Measurements from ENCODE around the gene CCDC149. TPM values are rescaled to one million over a fixed set of nuclear protein-coding genes. Genes with fewer than 3 reads are reported as not detected.
A peak's percentile ranks its signal among the peaks of the same experiment; 100 is the strongest.

The CCDC149 gene
- total RNA-seq, 4 donors from 2014 or later: 6.5 to 17.4 (median 12.3) TPM

- H3K27ac ChIP-seq: no peak overlapping the region
- peaks cover 4% of the 10 kb centered on the region for H3K27me3 ChIP-seq
- peak in 1 of 2 donors; percentile 75 for DNase-seq (ENCODE audit: low spot score in 2 of 2)
- peak overlapping the region; percentile 33 for H3K4me3 ChIP-seq
- peaks cover 24% of the 10 kb centered on the region for H3K4me1 ChIP-seq
- no peaks in the 10 kb centered on the region for H3K9me3 ChIP-seq
- TF ChIP-seq POLR2AphosphoS5 (IDR thresholded peaks at IDR 0.05): no peak
- no peak for TF ChIP-seq POLR2A (IDR thresholded peaks at IDR 0.05)
- TF ChIP-seq CTCF (IDR thresholded peaks at IDR 0.05): no peak
- TF ChIP-seq EP300 (IDR thresholded peaks at IDR 0.05): no peak
- WGBS: 49% methylated on average over 25 of the region's 25 CpGs
- H3K36me3 ChIP-seq: no peaks in the 10 kb centered on the region
Observed at GRCh38 chr4:24800325-24800895, 112.4 kb downstream of the CCDC149 start.

DNA sequence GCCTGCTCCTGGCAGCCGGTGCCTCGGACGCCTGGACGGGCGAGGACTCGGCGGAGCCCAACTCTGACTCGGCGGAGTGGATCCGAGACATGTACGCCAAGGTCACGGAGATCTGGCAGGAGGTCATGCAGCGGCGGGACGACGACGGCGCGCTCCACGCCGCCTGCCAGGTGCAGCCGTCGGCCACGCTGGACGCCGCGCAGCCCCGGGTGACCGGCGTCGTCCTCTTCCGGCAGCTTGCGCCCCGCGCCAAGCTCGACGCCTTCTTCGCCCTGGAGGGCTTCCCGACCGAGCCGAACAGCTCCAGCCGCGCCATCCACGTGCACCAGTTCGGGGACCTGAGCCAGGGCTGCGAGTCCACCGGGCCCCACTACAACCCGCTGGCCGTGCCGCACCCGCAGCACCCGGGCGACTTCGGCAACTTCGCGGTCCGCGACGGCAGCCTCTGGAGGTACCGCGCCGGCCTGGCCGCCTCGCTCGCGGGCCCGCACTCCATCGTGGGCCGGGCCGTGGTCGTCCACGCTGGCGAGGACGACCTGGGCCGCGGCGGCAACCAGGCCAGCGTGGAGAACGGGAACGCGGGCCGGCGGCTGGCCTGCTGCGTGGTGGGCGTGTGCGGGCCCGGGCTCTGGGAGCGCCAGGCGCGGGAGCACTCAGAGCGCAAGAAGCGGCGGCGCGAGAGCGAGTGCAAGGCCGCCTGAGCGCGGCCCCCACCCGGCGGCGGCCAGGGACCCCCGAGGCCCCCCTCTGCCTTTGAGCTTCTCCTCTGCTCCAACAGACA lies 113.1 kb downstream of the CCDC149 start:
- TF ChIP-seq CTCF (IDR thresholded peaks at IDR 0.05): no peak
- no peak for TF ChIP-seq EP300 (IDR thresholded peaks at IDR 0.05)
- TF ChIP-seq POLR2AphosphoS5 (IDR thresholded peaks at IDR 0.05): no peak
- TF ChIP-seq POLR2A (IDR thresholded peaks at IDR 0.05): no peak
- no peak overlapping the region for H3K27ac ChIP-seq
- H3K9me3 ChIP-seq: no peaks in the 10 kb centered on the region
- peak in 1 of 2 donors; percentile 72 for DNase-seq (ENCODE audit: low spot score in 2 of 2)
- H3K4me3 ChIP-seq: peak overlapping the region; percentile 33
- H3K36me3 ChIP-seq: no peaks in the 10 kb centered on the region
- peaks cover 31% of the 10 kb centered on the region for H3K4me1 ChIP-seq
- H3K27me3 ChIP-seq: peaks cover 4% of the 10 kb centered on the region
- 32% methylated on average over 17 of the region's 103 CpGs for WGBS

- H3K4me3 ChIP-seq: no peak overlapping the region
- no peak for DNase-seq (ENCODE audit: low spot score in 2 of 2)
- H3K27ac ChIP-seq: no peak overlapping the region
- peaks cover 4% of the 10 kb centered on the region for H3K27me3 ChIP-seq
- TF ChIP-seq CTCF (IDR thresholded peaks at IDR 0.05) (no peak), POLR2AphosphoS5 (IDR thresholded peaks at IDR 0.05) (no peak), POLR2A (IDR thresholded peaks at IDR 0.05) (no peak), EP300 (IDR thresholded peaks at IDR 0.05) (no peak)
- no peaks in the 10 kb centered on the region for H3K36me3 ChIP-seq
- H3K9me3 ChIP-seq: no peaks in the 10 kb centered on the region
- peaks cover 36% of the 10 kb centered on the region for H3K4me1 ChIP-seq
- 90% methylated on average over 4 of the region's 13 CpGs for WGBS
Observed at GRCh38 chr4:24799196-24799543, 113.7 kb downstream of the CCDC149 start.

DNA sequence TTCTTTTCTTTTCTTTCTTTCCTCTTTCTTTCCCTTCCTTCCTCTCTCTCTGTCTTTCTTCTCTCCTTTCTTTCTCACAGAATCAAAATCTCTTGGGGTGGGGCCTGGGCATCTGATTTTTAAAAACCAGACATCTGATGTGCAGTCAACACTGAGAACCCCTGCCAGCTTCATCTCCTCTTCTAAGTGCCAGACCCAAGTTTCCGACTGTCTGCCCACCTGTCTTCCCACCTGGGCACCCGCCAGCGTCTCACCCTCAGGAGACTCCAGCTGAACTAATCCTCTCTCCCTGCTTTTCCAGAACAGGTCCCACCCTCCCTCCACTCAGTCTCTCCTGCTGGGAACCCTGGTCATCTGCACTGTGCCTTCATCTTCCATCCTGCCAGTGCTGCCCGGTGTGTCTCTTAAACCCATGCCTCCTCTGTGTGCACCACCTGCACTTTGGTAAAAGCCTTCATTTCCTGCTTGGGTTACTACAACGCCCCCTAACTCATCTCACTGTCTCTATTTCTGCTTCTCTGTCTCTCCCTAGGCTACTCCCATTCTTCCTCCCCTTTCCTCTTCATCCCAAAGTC lies 114.7 kb downstream of the CCDC149 start:
- Histone ChIP-seq H3K36me3 (no peaks in the 10 kb centered on the region), H3K4me3 (no peak overlapping the region), H3K27me3 (peaks cover 4% of the 10 kb centered on the region), H3K9me3 (no peaks in the 10 kb centered on the region), H3K27ac (no peak overlapping the region), H3K4me1 (peaks cover 42% of the 10 kb centered on the region)
- 73% methylated on average over 5 of the region's 5 CpGs for WGBS
- DNase-seq (ENCODE audit: low spot score in 2 of 2): peak in 1 of 2 donors; percentile 50
- TF ChIP-seq POLR2A (IDR thresholded peaks at IDR 0.05): no peak
- no peak for TF ChIP-seq EP300 (IDR thresholded peaks at IDR 0.05)
- no peak for TF ChIP-seq CTCF (IDR thresholded peaks at IDR 0.05)
- TF ChIP-seq POLR2AphosphoS5 (IDR thresholded peaks at IDR 0.05): no peak

DNA sequence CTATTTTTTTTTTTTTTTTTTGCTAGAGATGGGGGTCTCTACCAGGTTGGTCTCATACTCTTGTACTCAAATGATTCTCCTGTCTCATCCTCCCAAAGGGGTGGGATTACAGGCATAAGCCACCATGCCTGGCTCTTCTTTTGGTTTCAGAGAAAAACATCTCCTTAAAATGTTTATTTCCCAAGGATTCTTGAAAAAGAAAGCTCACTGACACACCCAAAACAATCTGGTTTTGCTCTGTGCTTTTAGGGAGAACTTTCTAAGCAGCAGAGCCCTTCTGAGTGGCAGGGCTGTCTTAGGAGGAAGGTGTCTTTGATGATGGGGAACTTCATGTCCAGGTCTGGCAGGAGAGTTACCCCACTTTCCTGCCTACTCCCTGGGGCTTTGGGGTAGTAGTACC lies 116.2 kb downstream of the CCDC149 start:
- Histone ChIP-seq H3K4me1 (peaks cover 42% of the 10 kb centered on the region), H3K36me3 (no peaks in the 10 kb centered on the region), H3K9me3 (no peaks in the 10 kb centered on the region), H3K27ac (peak overlapping the region; percentile 83), H3K4me3 (no peak overlapping the region), H3K27me3 (peaks cover 4% of the 10 kb centered on the region)
- no peak for TF ChIP-seq POLR2AphosphoS5 (IDR thresholded peaks at IDR 0.05)
- no peak for TF ChIP-seq CTCF (IDR thresholded peaks at IDR 0.05)
- TF ChIP-seq POLR2A (IDR thresholded peaks at IDR 0.05): no peak
- no peak for TF ChIP-seq EP300 (IDR thresholded peaks at IDR 0.05)
- peak in 1 of 2 donors; percentile 44 for DNase-seq (ENCODE audit: low spot score in 2 of 2)
